ENCODE measurements around the gene CLDND2.

CLDND2 gene

GRCh38 chr19:51337861-51338562 is 30.8 kb downstream of the CLDND2 start:
- no peak for DNase-seq (ENCODE audit: low read depth)

GRCh38 chr19:51337141-51337860 is 31.5 kb downstream of the CLDND2 start:
- H3K27me3 ChIP-seq (replicated peaks; ENCODE audit: control insufficient read depth, insufficient read depth, low read length): no peaks in the 10 kb centered on the region
- no peak for DNase-seq (ENCODE audit: low read depth)
- no peaks in the 10 kb centered on the region for H3K36me3 ChIP-seq (ENCODE audit: control insufficient read depth, insufficient read depth, low read length, severe bottlenecking)

More at GRCh38 chr19:51337861-51338562, 30.8 kb downstream of the CLDND2 start:
- no peak overlapping the region for H3K9ac ChIP-seq (ENCODE audit: low read length)
- no peaks in the 10 kb centered on the region for H3K27me3 ChIP-seq (replicated peaks; ENCODE audit: control insufficient read depth, insufficient read depth, low read length)
- H3K36me3 ChIP-seq (ENCODE audit: control insufficient read depth, insufficient read depth, low read length, severe bottlenecking): no peaks in the 10 kb centered on the region
- H3K4me3 ChIP-seq (ENCODE audit: low read length): no peak overlapping the region
- H3K4me1 ChIP-seq (ENCODE audit: control insufficient read depth, insufficient read depth, low read length): peaks cover 8% of the 10 kb centered on the region
- H3K9me3 ChIP-seq (ENCODE audit: control insufficient read depth, low read length): no peaks in the 10 kb centered on the region

GRCh38 chr19:51333836-51334460 is 34.9 kb downstream of the CLDND2 start:
- H3K9ac ChIP-seq (ENCODE audit: low read length): no peak overlapping the region
- H3K27me3 ChIP-seq (replicated peaks; ENCODE audit: control insufficient read depth, insufficient read depth, low read length): peaks cover 6% of the 10 kb centered on the region
- H3K36me3 ChIP-seq (ENCODE audit: control insufficient read depth, insufficient read depth, low read length, severe bottlenecking): no peaks in the 10 kb centered on the region
- peaks cover 4% of the 10 kb centered on the region for H3K9me3 ChIP-seq (ENCODE audit: control insufficient read depth, low read length)
- peaks cover 3% of the 10 kb centered on the region for H3K4me1 ChIP-seq (ENCODE audit: control insufficient read depth, insufficient read depth, low read length)
- DNase-seq (ENCODE audit: low read depth): no peak
- no peak overlapping the region for H3K4me3 ChIP-seq (ENCODE audit: low read length)

More at GRCh38 chr19:51337141-51337860, 31.5 kb downstream of the CLDND2 start:
- H3K4me3 ChIP-seq (ENCODE audit: low read length): no peak overlapping the region
- H3K9ac ChIP-seq (ENCODE audit: low read length): no peak overlapping the region
- no peaks in the 10 kb centered on the region for H3K9me3 ChIP-seq (ENCODE audit: control insufficient read depth, low read length)
- H3K4me1 ChIP-seq (ENCODE audit: control insufficient read depth, insufficient read depth, low read length): peaks cover 8% of the 10 kb centered on the region

- Histone ChIP-seq H3K9me3 (ENCODE audit: control insufficient read depth, low read length) (peaks cover 4% of the 10 kb centered on the region), H3K4me3 (ENCODE audit: low read length) (no peak overlapping the region), H3K36me3 (ENCODE audit: control insufficient read depth, insufficient read depth, low read length, severe bottlenecking) (no peaks in the 10 kb centered on the region), H3K27me3 (replicated peaks; ENCODE audit: control insufficient read depth, insufficient read depth, low read length) (peaks cover 17% of the 10 kb centered on the region), H3K9ac (ENCODE audit: low read length) (no peak overlapping the region), H3K4me1 (ENCODE audit: control insufficient read depth, insufficient read depth, low read length) (no peaks in the 10 kb centered on the region)
- no peak for DNase-seq (ENCODE audit: low read depth)
Measured at GRCh38 chr19:51331716-51332115, 37.1 kb downstream of the CLDND2 start.

GRCh38 chr19:51331193-51331592 is 37.6 kb downstream of the CLDND2 start:
- no peak for DNase-seq (ENCODE audit: low read depth)
- H3K27me3 ChIP-seq (replicated peaks; ENCODE audit: control insufficient read depth, insufficient read depth, low read length): peaks cover 18% of the 10 kb centered on the region
- H3K4me3 ChIP-seq (ENCODE audit: low read length): no peak overlapping the region
- H3K36me3 ChIP-seq (ENCODE audit: control insufficient read depth, insufficient read depth, low read length, severe bottlenecking): no peaks in the 10 kb centered on the region
- no peaks in the 10 kb centered on the region for H3K4me1 ChIP-seq (ENCODE audit: control insufficient read depth, insufficient read depth, low read length)
- H3K9ac ChIP-seq (ENCODE audit: low read length): no peak overlapping the region
- H3K9me3 ChIP-seq (ENCODE audit: control insufficient read depth, low read length): peaks cover 4% of the 10 kb centered on the region

- no peak for DNase-seq (ENCODE audit: low read depth)
- Histone ChIP-seq H3K9me3 (ENCODE audit: control insufficient read depth, low read length) (peaks cover 4% of the 10 kb centered on the region), H3K4me1 (ENCODE audit: control insufficient read depth, insufficient read depth, low read length) (no peaks in the 10 kb centered on the region), H3K27me3 (replicated peaks; ENCODE audit: control insufficient read depth, insufficient read depth, low read length) (peaks cover 25% of the 10 kb centered on the region), H3K9ac (ENCODE audit: low read length) (no peak overlapping the region), H3K36me3 (ENCODE audit: control insufficient read depth, insufficient read depth, low read length, severe bottlenecking) (no peaks in the 10 kb centered on the region), H3K4me3 (ENCODE audit: low read length) (no peak overlapping the region)
Measured at GRCh38 chr19:51330366-51330765, 38.4 kb downstream of the CLDND2 start.

GRCh38 chr19:51329411-51329810 is 39.4 kb downstream of the CLDND2 start:
- Histone ChIP-seq H3K9me3 (ENCODE audit: control insufficient read depth, low read length) (peaks cover 4% of the 10 kb centered on the region), H3K27me3 (replicated peaks; ENCODE audit: control insufficient read depth, insufficient read depth, low read length) (peaks cover 26% of the 10 kb centered on the region), H3K9ac (ENCODE audit: low read length) (no peak overlapping the region), H3K36me3 (ENCODE audit: control insufficient read depth, insufficient read depth, low read length, severe bottlenecking) (no peaks in the 10 kb centered on the region), H3K4me3 (ENCODE audit: low read length) (no peak overlapping the region), H3K4me1 (ENCODE audit: control insufficient read depth, insufficient read depth, low read length) (peaks cover under 1% of the 10 kb centered on the region)
- no peak for DNase-seq (ENCODE audit: low read depth)

GRCh38 chr19:51327066-51328001 is 41.5 kb downstream of the CLDND2 start:
- Histone ChIP-seq H3K27me3 (replicated peaks; ENCODE audit: control insufficient read depth, insufficient read depth, low read length) (peaks cover 41% of the 10 kb centered on the region), H3K4me3 (ENCODE audit: low read length) (no peak overlapping the region), H3K9ac (ENCODE audit: low read length) (no peak overlapping the region), H3K4me1 (ENCODE audit: control insufficient read depth, insufficient read depth, low read length) (peaks cover 2% of the 10 kb centered on the region), H3K36me3 (ENCODE audit: control insufficient read depth, insufficient read depth, low read length, severe bottlenecking) (no peaks in the 10 kb centered on the region), H3K9me3 (ENCODE audit: control insufficient read depth, low read length) (peaks cover 4% of the 10 kb centered on the region)
- DNase-seq (ENCODE audit: low read depth): no peak

- H3K4me1 ChIP-seq (ENCODE audit: control insufficient read depth, insufficient read depth, low read length): peaks cover 2% of the 10 kb centered on the region
- no peak overlapping the region for H3K4me3 ChIP-seq (ENCODE audit: low read length)
- H3K9ac ChIP-seq (ENCODE audit: low read length): no peak overlapping the region
- peaks cover 4% of the 10 kb centered on the region for H3K9me3 ChIP-seq (ENCODE audit: control insufficient read depth, low read length)
- no peak for DNase-seq (ENCODE audit: low read depth)
- peaks cover 41% of the 10 kb centered on the region for H3K27me3 ChIP-seq (replicated peaks; ENCODE audit: control insufficient read depth, insufficient read depth, low read length)
- no peaks in the 10 kb centered on the region for H3K36me3 ChIP-seq (ENCODE audit: control insufficient read depth, insufficient read depth, low read length, severe bottlenecking)
Measured at GRCh38 chr19:51326216-51327065, 42.4 kb downstream of the CLDND2 start.
